Adrenal gland (tissue), 19 donors: ENCODE data around the gene C4BPA. TPM values are rescaled to one million over a fixed set of nuclear protein-coding genes. Genes with fewer than 3 reads are reported as not detected.

ENCODE experiments used
- DNase-seq, 7 donors: peaks; one replicate each; pipeline ENCODE4 v3.0.0-alpha.2; 2019 to 2020
- H3K27ac ChIP-seq, 5 donors: fragments of 200-600 bp; sonication (generic) in 4 of 5; 1 replicate in 3 of 5; 2 replicates in 2 of 5; pipeline versions ENCODE4 v1.5.1 to v1.8.0; 2016 to 2020; ENCODE audit warnings: mild to moderate bottlenecking in 1 of 5
- H3K27me3 ChIP-seq: fragments of 200-600 bp; 2 replicates; pipeline ENCODE4 v1.8.0; 2021
- H3K36me3 ChIP-seq, 2 donors: fragments of 200-600 bp; replicated peaks in 1 of 2; 1 replicate in 1 of 2; 2 replicates in 1 of 2; pipeline versions ENCODE4 v1.5.1 to v1.8.0; 2018 to 2022
- H3K4me1 ChIP-seq, 2 donors: fragments of 200-600 bp; replicated peaks in 1 of 2; 1 replicate in 1 of 2; 2 replicates in 1 of 2; pipeline versions ENCODE4 v1.5.1 to v1.8.0; 2018 to 2021
- H3K4me3 ChIP-seq, 4 donors: fragments of 200-600 bp; sonication (generic) in 3 of 4; one replicate each; pipeline ENCODE4 v1.5.1; 2016 to 2018
- H3K9me3 ChIP-seq, 3 donors: fragments of 200-600 bp; sonication (generic) in 1 of 3; replicated peaks in 1 of 3; 1 replicate in 2 of 3; 2 replicates in 1 of 3; pipeline versions ENCODE4 v1.5.1 to v1.8.0; 2016 to 2021
- CTCF ChIP-seq, 6 experiments: fragments of 450-650 bp in 4 of 6; fragments of 200-600 bp in 2 of 6; sonication (generic) in 1 of 6; IDR thresholded peaks; 1 replicate in 5 of 6; 2 replicates in 1 of 6; pipeline versions ENCODE4 v1.5.1 to v1.8.0; 2016 to 2021; ENCODE audit warnings: antibody characterized with exemption in 6 of 6, mild to moderate bottlenecking in 2 of 6, moderate library complexity in 1 of 6
- POLR2A ChIP-seq, 2 donors: fragments of 450-650 bp; IDR thresholded peaks; one replicate each; pipeline ENCODE4 v1.6.1; 2017; ENCODE audit warnings: antibody characterized with exemption in 2 of 2, mild to moderate bottlenecking in 2 of 2, moderate library complexity in 1 of 2
- WGBS, 4 donors: extraction: QIAGEN DNeasy Blood & Tissue Kit in 2 of 4; methylation state at CpG; one replicate each; pipeline versions ENCODE4 v1.1.5 to v1.1.7; 2013 to 2017; 5-methylcytosine and 5-hydroxymethylcytosine counted together
- intact Hi-C, 2 donors: fragments of 100-400 bp; cut with DNase I; formaldehyde crosslinking; loops; one replicate each; pipeline versions ENCODE4 v1.14.1 to v1.15.0; 2022 to 2023
- long read RNA-seq, 10 donors: library from polyadenylated mRNA in 3 of 10; unstranded in 2 of 10; stranded (forward) in 1 of 10; transcript quantifications; one replicate each; pipeline ENCODE4 v2.0.0 and lab custom pipeline, GENCODE V29; 2021 to 2026
- polyA plus RNA-seq, 3 donors: library from polyadenylated mRNA; stranded (reverse); fragments of 200-250 nt in 2 of 3; fragments of 350-450 nt in 1 of 3; fragmentation: Illumina TruSeq in 1 of 3; extraction: RNeasy Lipid Tissue Mini Kit (QIAGEN cat#74804) in 1 of 3; gene quantifications; one replicate each; pipeline ENCODE4 v1.2.3, GENCODE V29; 2013 to 2014
- total RNA-seq, 9 donors: library from RNA; depleted of rRNA in 4 of 9; stranded (reverse); fragments of >200 nt in 4 of 9; fragments of 120-200 nt in 1 of 9; fragmentation: NEBNext Ultra II Directional in 1 of 9; extraction: Animal tissue kit (Norgen Biotek cat#: 25700) in 1 of 9; gene quantifications; one replicate each; pipeline versions ENCODE4 v1.1.0 to v1.2.4, GENCODE V29; 2013 to 2023
- donor health status: healthy with polysubstance abuse.
- donor health status: Bipolar disorder and iron deficiency.
- donor health status: DM: yes; HTN: yes; CAD: no.
- donor health status: DM: no; HTN: no; CAD: no.
- donor health status: DM: no; HTN: no; CAD: no.
- donor health status: DM: yes; HTN: yes; CAD: no.

The C4BPA gene
- total RNA-seq (10 to 100 TPM in 1 of 9 donors, 1 to 10 TPM in 2, under 1 TPM in 1, not detected in 5; 0.57 to 23.4 (median 7.5) TPM), polyA plus RNA-seq (under 1 TPM; 0.13 to 0.38 (median 0.32) TPM)
- long read RNA-seq, donor 1, partial matches to known transcripts, result 0 of 1 reads
- long read RNA-seq, donor 1, other reads (novel, unspliced or antisense), result 0 of 1 reads
- long read RNA-seq, donor 2, partial matches to known transcripts, result 0 of 1 reads
- long read RNA-seq, donor 2, other reads (novel, unspliced or antisense), result 0 of 1 reads
- long read RNA-seq, donor 3, result 0 reads
- long read RNA-seq, donor 4, result 0 reads
- long read RNA-seq, donor 5, result 0 reads
- long read RNA-seq, donor 6, result 0 reads
- long read RNA-seq, donor 7, result 0 reads
- long read RNA-seq, donor 8, result 0 reads
- long read RNA-seq, donor 9, result 0 reads
- long read RNA-seq, donor 10, result 0 reads

GRCh38 chr1:207103892-207104373 is at the start of gene C4BPA:
Gene C4BPA (plus strand): TSS chr1:207104233. CDS start chr1:207113026, 8,793 bp downstream.
- DNase-seq, result no peak
- no peaks in the 10 kb centered on the region for H3K27me3 ChIP-seq
- H3K4me3 ChIP-seq, result no peak within 1 kb of the TSS
- no peaks in the 10 kb centered on the region for H3K4me1 ChIP-seq
- TF ChIP-seq POLR2A (IDR thresholded peaks at IDR 0.05) (no peak), CTCF (IDR thresholded peaks at IDR 0.05) (no peak)
- WGBS, 4 donors, result 54 to 68% (median 60%) methylated on average over 7 of the region's 7 CpGs
- no peak within 1 kb of the TSS for H3K27ac ChIP-seq
- H3K9me3 ChIP-seq, result no peaks in the 10 kb centered on the region
- no peaks in the 10 kb centered on the region for H3K36me3 ChIP-seq
- intact Hi-C loops, result no loop called here

- no peak for DNase-seq
- H3K27me3 ChIP-seq, result no peaks in the 10 kb centered on the region
- no peak for TF ChIP-seq CTCF (IDR thresholded peaks at IDR 0.05)
- TF ChIP-seq POLR2A (IDR thresholded peaks at IDR 0.05), result no peak
- H3K4me1 ChIP-seq, result peaks cover 3 to 31% of the 10 kb centered on the region in 2 donors
- H3K27ac ChIP-seq, result no peak overlapping the region
- no peaks in the 10 kb centered on the region for H3K36me3 ChIP-seq
- no peak overlapping the region for H3K4me3 ChIP-seq
- no peaks in the 10 kb centered on the region for H3K9me3 ChIP-seq
- intact Hi-C loops, result no loop called here
- WGBS, 4 donors, result 56 to 73% (median 69%) methylated on average over 2 of the region's 2 CpGs
Measured at GRCh38 chr1:207054491-207054890, 49.5 kb upstream of the C4BPA start.

GRCh38 chr1:207055386-207056001 is 48.5 kb upstream of the C4BPA start:
- intact Hi-C loops, result no loop called here
- Histone ChIP-seq H3K4me3 (no peak overlapping the region), H3K36me3 (no peaks in the 10 kb centered on the region), H3K27ac (no peak overlapping the region), H3K27me3 (no peaks in the 10 kb centered on the region), H3K4me1 (peaks cover 0 to 24% of the 10 kb centered on the region in 2 donors), H3K9me3 (no peaks in the 10 kb centered on the region)
- TF ChIP-seq CTCF (IDR thresholded peaks at IDR 0.05), result no peak
- TF ChIP-seq POLR2A (IDR thresholded peaks at IDR 0.05), result no peak
- 55 to 67% (median 64%) methylated on average over 3 of the region's 3 CpGs for WGBS, 4 donors
- DNase-seq, result no peak

- peaks cover 0 to 2% of the 10 kb centered on the region in 2 donors for H3K36me3 ChIP-seq
- WGBS, 4 donors, result 87 to 93% (median 91%) methylated on average over 6 of the region's 6 CpGs
- no peak overlapping the region for H3K4me3 ChIP-seq
- peaks cover 0 to 17% of the 10 kb centered on the region in 2 donors for H3K4me1 ChIP-seq
- no peak overlapping the region for H3K27ac ChIP-seq
- intact Hi-C loops, result no loop called here
- DNase-seq, result no peak
- no peaks in the 10 kb centered on the region for H3K9me3 ChIP-seq
- no peaks in the 10 kb centered on the region for H3K27me3 ChIP-seq
- TF ChIP-seq POLR2A (IDR thresholded peaks at IDR 0.05), result no peak
- no peak for TF ChIP-seq CTCF (IDR thresholded peaks at IDR 0.05)
Measured at GRCh38 chr1:207056673-207057072, 47.4 kb upstream of the C4BPA start.
